NCI-H82 treated with DMSO at 0.1 percent for 48 hours (cell line): Measurements from ENCODE around the gene MUC4.
"Not testable (repeated sequence)": the region's sequence is repeated elsewhere in the genome, so short reads cannot be mapped to it uniquely, and the experiment has no call there.

Experiments used
- DNase-seq: peaks from one replicate; lab custom pipeline; 2025; ENCODE audit not compliant: unreplicated experiment; lab: John Stamatoyannopoulos, UW

The MUC4 gene

DNA sequence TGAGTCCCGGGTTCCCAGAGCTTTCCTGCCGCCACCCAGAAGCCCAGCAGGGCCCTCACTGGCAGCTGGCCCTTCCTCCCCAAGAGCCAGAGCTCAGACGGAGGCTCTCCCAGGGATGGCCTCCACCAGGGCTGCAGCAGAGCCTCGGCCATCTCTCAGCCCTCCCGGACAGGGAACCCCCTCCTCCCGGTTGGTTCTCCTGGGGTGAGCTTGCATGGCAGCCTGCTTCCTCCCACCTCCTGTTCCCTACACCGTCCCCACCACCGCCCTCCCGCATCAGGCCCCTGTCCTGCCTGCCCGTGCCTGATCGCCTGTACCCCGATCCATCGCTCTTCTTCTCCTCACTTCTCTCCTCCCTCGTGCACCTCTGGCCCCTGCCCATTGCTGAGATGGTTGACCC lies 24.1 kb upstream of the MUC4 start:
- DNase-seq = no peak

DNA sequence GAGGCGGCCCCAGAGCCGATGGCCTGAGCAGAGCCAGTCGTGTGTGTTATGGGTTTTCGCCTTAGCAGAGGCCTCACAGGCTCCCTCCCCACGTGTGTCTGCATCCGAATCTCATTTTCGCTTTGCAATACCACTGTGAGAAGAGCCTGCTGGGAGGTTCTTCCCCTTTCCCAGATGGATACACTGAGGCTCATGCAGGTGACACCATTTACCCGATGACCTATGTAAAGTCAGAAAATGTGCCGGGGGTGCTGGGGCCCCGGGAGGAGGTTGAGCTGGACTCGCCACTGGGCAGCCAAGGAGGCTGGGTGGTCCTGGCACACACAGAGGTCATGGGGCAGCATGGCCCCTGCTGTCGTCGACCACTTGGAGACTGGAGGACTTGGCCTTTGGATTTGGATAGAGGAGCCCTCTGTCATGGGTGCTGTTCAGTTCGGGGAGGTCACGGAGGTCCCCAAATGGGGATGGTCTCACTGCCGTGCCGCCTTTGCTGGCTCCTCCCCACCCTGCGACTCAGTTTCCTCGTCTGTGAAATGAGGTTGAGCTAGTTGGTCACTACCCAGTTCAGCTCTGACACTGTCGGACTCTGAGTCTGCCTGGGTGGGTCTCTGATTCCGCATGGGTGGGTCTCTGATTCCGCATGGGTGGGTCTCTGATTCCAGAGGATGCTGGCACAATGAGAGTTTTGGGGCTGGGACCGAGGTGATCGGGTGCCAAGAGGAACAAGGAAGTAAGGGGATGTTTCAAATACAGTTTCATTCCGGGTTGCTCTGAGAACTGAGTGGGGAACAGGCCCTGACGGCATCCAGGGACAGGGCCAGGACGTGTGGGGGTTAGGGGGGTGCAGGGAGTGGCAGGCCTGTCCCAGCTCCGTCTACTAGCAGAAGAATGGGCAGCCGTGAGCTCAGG lies 23.2 kb upstream of the MUC4 start:
- DNase-seq = no peak

DNA sequence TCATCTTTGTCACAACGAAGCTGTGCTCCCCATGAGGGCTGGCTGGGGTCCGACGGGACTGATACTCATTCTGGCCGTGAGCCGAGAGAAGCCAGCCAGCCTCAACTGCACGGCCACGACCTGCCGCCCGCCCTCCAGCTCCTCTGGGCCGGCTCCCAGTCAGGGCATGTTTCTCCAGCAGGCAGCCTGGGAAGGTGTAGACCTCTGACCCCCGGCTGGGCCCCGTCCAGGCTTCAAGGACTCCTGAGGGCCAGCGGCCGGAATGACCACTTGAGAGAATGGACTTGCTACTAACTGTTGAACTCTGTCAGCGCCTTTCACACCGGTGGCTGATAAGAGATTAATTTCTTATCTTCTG lies 18.1 kb upstream of the MUC4 start:
- DNase-seq = no peak

- DNase-seq = no peak
Measured at GRCh38 chr3:195828762-195829161, 17.0 kb upstream of the MUC4 start.

- DNase-seq = no peak
Measured at GRCh38 chr3:195825857-195826804, 14.4 kb upstream of the MUC4 start.

GRCh38 chr3:195825191-195825588 lies 13.5 kb upstream of the MUC4 start:
- DNase-seq = no peak

- not testable (repeated sequence) for DNase-seq
Measured at GRCh38 chr3:195824425-195825190, 12.9 kb upstream of the MUC4 start.

DNA sequence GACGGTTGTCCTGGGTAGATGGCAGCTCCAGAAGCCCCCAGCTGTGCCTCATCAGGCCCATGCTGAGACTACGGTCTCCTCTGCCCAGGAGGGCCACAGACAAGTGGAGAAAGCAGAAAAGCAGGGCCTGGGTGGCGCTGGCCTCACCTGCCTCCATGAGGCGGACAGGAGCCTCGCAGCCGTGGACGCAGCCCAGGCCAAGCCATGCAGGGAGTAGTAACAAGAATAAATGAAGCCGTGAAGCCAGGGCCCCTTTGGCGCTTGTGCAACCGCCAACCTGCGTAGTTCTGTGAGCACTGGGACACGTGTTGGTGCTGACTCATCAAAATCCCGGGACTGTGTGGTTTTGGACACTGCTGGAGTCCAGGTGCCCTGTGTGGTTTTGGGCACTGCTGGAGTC lies 12.3 kb upstream of the MUC4 start:
- DNase-seq = no peak

DNA sequence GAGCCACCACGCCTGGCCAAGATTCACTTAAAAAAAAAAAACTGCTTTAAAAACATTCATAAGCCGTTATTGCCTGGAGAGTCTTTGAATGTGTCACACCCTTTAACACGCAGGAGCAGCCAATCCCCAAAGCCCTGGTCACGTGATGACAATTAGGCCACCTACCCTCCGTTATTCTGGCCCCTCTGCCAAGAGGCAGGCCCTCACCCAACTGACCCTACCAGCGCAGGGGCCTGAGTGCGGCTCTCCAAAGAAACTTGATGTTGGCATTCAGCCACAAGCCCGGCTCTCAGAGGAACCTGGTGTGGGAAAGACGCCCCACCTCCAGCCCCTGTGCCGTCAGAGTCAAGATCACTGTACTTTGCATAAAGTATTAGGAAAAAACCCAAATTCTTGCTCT lies 11.6 kb upstream of the MUC4 start:
- no peak for DNase-seq

DNA sequence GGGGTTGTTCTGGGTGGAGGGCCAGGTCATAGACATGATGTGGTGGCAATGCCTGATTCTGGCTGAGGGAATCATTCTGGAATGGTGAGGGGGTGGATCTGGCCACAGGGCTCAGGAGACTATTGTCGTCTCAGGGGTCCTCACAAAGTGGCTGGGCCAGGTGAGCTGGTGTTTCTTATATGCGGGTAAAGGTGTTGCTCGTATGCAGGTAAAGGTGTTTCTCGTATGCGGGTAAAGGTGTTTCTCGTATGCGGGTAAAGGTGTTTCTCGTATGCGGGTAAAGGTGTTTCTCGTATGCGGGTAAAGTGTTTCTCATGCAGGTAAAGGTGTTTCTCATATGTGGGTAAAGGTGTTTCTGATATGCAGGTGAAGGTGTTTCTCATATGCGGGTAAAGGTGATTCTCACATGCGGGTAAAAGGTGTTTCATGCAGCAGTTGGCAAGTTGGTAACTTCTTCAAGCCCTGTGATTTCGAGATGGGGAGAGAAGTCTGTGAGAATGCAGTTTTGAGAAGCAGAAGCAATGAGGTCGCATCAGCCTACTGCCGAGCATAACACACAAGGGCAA lies 10.5 kb upstream of the MUC4 start:
- DNase-seq = no peak

DNA sequence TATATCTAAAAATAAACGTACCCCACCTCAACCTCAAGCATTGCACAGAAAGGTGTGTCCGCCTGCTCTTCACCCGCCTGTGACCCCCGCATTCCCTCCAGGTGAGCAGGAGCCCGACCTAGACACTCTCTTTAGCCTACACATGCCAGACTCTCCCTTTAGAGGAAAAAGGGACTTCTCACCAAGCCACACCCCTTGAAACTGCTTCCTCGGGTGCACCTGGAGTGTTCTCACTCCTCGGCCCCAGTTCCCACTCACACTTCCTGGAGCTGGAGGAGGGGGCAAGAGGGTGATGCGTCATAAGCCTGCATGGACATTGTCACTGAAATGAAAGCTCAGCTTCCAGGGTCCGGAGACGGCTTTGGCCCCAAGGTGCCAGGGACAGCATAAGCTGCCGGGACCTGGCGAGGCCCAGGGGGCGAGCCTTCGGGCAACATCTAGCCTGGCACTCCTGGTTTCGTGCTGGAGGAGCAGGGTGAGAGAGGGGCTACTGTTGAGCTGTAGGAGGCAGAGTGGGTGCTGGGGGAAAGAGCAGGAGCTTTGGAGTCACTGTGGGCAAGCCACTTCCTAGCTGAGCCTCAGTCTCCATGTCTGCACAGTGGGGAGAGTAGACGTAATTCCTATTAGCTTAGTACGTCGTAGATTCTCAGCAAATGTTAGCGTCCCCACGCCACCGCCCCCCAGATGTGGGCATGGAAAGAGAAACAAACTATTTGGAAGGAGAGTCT lies 9.8 kb upstream of the MUC4 start:
- DNase-seq = no peak

- no peak for DNase-seq
Measured at GRCh38 chr3:195820901-195821300, 9.2 kb upstream of the MUC4 start.

DNA sequence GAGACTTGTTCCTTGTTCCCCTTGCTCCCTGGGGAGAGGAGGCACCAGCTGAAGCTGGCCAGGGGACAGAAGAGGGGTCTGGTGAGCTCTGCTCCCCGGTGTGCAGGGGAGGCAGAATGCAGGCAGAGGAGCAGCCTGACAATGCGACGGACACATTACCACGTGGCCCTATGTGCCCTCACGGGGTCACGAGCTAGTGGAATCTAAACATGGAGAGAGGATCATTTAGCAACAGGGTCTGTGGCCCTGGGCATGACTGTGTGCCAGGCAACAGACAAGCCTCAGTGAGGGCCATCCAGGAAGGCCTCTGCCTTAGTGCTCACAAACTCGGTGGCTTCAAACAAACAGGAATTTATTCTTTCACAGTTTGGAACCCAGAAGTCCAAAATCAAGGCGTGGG lies 8.5 kb upstream of the MUC4 start:
- DNase-seq = no peak

- DNase-seq = no peak
Measured at GRCh38 chr3:195818301-195818700, 6.6 kb upstream of the MUC4 start.

DNA sequence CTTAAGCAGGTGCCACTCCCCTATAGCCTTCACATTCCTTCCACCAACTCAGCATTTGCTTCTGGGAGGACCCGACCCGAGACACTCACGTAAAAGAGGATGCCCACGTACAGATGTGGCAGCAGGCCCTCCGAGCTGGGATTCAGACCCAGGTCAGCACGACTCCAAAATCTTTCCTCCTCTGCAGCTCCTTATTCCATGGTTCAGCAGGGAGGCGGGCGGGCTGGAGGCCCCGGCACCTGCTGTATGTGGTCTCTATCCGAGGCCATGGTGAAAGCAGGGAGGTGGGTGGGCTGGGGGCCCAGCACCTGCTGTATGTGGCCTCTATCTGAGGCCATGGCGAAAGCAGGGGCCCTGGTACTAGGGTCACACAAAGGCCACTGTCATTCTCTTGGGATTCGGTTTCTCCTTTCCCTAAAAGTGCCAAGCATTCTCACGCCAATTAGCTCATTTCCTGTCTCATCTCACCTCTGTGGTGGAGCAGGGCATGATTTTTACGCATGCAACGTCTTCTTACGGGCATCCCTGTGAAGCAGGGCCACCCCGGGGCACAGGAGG lies 5.9 kb upstream of the MUC4 start:
- no peak for DNase-seq

- not testable (repeated sequence) for DNase-seq
Measured at GRCh38 chr3:195816276-195816913, 4.7 kb upstream of the MUC4 start.

DNA sequence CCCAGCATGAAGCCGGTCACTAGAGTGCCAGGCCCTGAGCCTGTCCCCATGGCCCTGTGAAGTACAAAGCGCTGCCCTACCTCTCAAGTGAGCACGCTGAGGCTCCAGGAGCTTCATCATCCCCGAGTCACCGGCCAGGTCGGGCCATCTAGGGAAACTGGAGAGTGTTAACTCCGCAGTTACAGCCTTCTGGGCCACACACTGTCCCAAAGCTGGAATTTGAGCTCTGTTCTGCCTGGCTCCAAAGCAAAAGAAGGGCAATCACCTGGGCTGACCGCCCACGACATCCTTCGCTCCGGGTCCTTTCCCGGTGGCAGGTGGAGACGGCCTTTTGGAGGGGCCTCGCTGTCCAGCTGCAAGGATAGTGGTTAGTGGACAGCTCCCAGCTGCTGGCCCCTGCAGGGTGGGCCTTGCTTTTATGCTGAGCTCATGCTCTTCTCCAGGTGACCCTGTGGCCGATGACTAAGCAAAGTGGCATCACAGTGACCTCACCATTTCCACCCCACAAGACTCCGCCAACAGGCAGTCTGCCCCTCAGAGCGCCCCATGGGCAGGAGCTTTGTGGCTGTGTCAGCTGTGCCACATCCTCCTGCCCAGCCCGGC lies 3.5 kb upstream of the MUC4 start:
- no peak for DNase-seq

DNA sequence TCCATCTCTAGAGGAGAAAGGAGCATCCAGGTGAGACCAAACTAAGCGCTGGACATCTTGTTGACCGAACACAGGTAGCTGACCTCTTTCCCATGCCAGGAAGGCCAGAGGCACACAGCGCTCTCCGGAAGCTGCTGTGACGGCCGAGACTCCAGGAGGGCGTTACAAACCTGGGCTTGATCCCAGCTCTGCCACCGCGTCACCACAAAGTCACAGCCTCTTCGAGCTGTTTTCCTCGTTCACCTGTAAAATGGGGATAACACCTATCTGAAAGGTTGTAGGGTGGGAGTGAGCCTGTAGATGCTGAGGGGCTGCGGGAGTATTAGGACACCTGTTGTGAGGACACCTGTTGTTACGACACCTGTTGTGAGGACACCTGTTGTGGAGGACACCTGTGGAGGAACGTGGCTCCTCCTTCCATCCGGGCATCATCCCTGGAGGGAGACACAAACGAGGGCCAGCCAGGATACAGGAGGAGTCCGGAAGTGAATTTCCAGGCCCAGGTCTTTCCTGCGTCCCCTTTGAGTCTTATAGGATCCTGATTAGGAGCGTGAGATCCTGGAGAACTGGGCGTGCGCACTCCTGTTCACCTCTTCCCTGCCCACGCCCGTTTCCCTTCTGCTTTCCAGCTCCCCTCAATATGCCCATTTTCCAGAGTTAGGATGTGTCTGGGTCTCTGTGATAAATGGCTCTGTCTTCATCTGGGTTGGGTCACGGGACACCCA lies 2.3 kb upstream of the MUC4 start:
- no peak for DNase-seq
